ENCODE measurements around the gene RNF208. TPM values are rescaled to one million over a fixed set of nuclear protein-coding genes. Genes with fewer than 3 reads are reported as not detected.

Gene RNF208
- total and polyA plus RNA-seq, 8 donors = 4.0 to 7.8 (median 5.9) TPM

DNA sequence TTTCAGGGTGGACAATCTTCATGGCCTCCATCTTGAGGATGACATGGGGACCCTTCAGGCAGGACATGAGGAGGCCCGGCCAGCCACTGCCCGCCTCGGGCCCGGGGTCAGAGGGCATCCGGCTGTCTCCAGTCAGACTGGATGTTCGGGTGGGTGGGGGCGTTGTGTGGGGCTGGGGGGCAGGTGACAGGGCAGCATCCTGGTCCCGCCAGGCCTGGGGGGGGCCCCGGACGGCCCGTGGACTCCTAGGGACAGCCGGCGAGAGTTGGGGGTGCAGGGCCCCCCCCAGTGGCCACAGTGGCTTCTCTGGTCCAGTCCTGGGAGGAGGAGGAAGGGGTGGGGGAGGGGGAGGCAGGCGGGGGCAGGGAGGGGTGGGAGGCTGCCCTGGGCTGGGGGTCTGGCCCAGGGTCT is 940 bp downstream of the RNF208 start:
- H3K4me1 ChIP-seq = peaks cover 16 to 60% of the 10 kb centered on the region in 2 donors
- no peak for ATAC-seq
- intact Hi-C loops (cut with DNase I) = no loop called here

DNA sequence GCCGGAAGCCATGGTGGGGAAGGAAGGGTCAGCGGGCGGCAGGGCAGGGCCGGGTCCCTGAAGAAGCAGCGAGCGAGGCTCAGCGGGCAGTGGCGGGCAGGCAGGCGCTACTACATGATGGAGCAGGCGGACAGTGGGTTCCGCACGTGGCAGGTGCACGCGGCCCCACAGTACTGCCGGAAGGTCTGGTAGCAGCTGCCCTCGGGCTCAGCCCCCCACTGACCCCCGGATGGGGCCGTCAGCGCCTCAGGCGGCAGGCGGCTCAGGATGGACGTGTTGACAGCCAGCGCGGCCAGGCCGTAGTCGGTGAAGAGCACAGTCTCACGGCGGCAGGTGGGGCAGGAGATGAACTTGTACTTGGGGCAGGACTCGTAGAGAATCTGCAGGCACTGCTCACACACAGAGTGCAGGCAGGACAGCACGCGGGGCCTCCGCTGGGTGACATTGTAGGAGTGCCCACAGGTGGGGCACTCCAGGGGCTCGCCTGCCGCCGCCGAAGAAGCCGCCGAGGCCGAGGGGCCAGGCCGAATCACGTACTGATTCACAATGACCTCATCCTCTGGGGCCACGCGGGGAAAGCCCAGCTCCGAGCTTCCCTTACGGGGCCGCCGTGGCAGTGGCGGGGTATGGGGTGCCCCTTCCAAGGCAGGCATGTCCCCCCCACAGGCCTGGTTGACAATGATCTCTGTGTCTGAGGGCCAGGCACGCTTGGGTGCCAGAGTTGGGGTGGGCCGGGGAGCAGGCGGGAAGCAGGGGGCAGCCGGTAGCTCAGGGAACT is 1.5 kb downstream of the RNF208 start:
- no peak overlapping the region for H3K4me3 ChIP-seq
- ATAC-seq = no peak
- DNase-seq = no peak
- intact Hi-C loops (cut with DNase I) = no loop called here
- H3K36me3 ChIP-seq = peaks cover 0 to 14% of the 10 kb centered on the region in 2 donors
- H3K27ac ChIP-seq = no peak overlapping the region
- TF ChIP-seq, protein P1, sequence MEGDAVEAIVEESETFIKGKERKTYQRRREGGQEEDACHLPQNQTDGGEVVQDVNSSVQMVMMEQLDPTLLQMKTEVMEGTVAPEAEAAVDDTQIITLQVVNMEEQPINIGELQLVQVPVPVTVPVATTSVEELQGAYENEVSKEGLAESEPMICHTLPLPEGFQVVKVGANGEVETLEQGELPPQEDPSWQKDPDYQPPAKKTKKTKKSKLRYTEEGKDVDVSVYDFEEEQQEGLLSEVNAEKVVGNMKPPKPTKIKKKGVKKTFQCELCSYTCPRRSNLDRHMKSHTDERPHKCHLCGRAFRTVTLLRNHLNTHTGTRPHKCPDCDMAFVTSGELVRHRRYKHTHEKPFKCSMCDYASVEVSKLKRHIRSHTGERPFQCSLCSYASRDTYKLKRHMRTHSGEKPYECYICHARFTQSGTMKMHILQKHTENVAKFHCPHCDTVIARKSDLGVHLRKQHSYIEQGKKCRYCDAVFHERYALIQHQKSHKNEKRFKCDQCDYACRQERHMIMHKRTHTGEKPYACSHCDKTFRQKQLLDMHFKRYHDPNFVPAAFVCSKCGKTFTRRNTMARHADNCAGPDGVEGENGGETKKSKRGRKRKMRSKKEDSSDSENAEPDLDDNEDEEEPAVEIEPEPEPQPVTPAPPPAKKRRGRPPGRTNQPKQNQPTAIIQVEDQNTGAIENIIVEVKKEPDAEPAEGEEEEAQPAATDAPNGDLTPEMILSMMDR (IDR thresholded peaks at IDR 0.05) = no peak
- no peaks in the 10 kb centered on the region for H3K9me3 ChIP-seq
- H3K4me1 ChIP-seq = peaks cover 16 to 58% of the 10 kb centered on the region in 2 donors
- peaks cover 0 to 18% of the 10 kb centered on the region in 2 donors for H3K27me3 ChIP-seq

More for the DNA sequence above, 940 bp downstream of the RNF208 start:
- Histone ChIP-seq H3K36me3 (peaks cover 0 to 8% of the 10 kb centered on the region in 2 donors), H3K27ac (no peak overlapping the region), H3K27me3 (peaks cover 0 to 18% of the 10 kb centered on the region in 2 donors), H3K4me3 (peak overlapping the region in 1 of 2 donors; percentile 31), H3K9me3 (no peaks in the 10 kb centered on the region)
- DNase-seq = no peak
- TF ChIP-seq, protein P1 (IDR thresholded peaks at IDR 0.05) = no peak

DNA sequence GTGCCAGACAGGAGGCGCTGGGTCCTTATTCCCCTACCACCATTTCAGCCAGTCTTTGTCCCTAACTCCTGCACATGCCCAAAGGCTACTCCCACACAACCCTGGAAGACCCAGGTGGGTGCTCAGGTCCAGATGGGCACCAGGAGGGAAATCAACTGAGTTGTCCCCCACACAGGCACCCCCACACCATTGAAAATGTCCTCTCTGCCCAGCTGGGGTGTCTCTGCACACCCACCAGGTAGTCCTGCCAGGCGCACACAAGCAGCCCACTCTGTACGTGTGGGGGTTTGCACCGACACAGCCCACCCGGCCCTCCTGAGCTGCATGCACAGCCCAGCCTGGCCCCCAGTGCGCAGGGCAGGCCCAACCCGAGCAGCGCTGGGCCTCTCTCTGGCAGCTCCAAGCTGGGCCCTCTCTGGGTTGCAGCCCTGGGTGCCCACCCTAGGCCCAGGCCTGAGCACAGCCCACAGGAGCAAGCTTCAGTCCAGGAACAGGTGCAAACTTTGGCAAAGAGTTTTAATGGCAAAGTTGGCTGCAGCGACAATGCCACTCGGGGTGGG is 2.2 kb downstream of the RNF208 start:
- Histone ChIP-seq H3K4me1 (peaks cover 16 to 53% of the 10 kb centered on the region in 2 donors), H3K27ac (no peak overlapping the region), H3K9me3 (no peaks in the 10 kb centered on the region), H3K4me3 (no peak overlapping the region), H3K36me3 (peaks cover 0 to 21% of the 10 kb centered on the region in 2 donors), H3K27me3 (peaks cover 0 to 18% of the 10 kb centered on the region in 2 donors)
- DNase-seq = no peak
- TF ChIP-seq, protein P1 (IDR thresholded peaks at IDR 0.05) = no peak
- intact Hi-C loops (cut with DNase I) = no loop called here
- ATAC-seq = no peak

DNA sequence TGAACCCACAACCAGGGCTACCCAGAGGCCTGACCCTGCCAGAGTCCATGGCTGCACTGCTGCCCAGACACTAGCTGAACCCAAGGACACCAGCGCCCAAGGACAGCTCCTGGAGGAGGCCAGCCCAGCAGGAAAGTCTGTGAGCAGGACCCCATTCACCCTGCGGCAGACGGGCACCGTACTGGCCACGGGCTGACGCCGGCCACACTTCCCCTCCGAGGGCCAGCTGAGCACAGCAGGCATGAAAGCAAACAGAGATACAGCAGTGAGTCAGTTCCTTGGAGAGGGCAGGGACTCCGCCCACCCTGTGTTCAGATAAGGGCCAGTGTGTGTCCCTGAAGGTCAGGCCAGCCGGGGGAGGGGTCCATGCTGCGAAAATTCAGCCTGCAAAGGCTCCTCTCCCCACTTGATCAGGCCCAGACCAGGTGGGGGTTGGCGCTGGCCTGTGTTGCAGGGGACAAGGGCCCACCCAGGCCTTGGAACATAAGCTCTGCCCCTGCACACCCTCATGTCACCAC is 3.2 kb downstream of the RNF208 start:
- H3K27ac ChIP-seq = peak overlapping the region; percentile 7 to 28

More for the DNA sequence above, 3.2 kb downstream of the RNF208 start:
- Histone ChIP-seq H3K27me3 (peaks cover 0 to 18% of the 10 kb centered on the region in 2 donors), H3K9me3 (no peaks in the 10 kb centered on the region), H3K36me3 (peaks cover 0 to 31% of the 10 kb centered on the region in 2 donors), H3K4me1 (peaks cover 16 to 43% of the 10 kb centered on the region in 2 donors), H3K4me3 (no peak overlapping the region)
- intact Hi-C loops (cut with DNase I) = no loop called here
- peak in 1 of 4 donors; percentile 61 for DNase-seq
- ATAC-seq = peak; percentile 41
- TF ChIP-seq, protein P1 (IDR thresholded peaks at IDR 0.05) = no peak
